HepG2 (cell line): ENCODE measurements around the gene SYNJ2. TPM values are rescaled to one million over a fixed set of nuclear protein-coding genes. Genes with fewer than 3 reads are reported as not detected.

Source experiments
- CC2D1A ChIP-seq: sonication (generic); formaldehyde crosslinking; IDR thresholded peaks from 2 replicates; pipeline ENCODE4 v1.8.1; 2023; ENCODE audit warnings: mild to moderate bottlenecking, missing genetic modification reagents
- ELF4 ChIP-seq: sonication (generic); formaldehyde crosslinking; IDR thresholded peaks from 2 replicates; pipeline ENCODE4 v1.5.0; 2020; ENCODE audit warnings: missing genetic modification reagents, mild to moderate bottlenecking, moderate library complexity, borderline replicate concordance
- KMT2A ChIP-seq: sonication (generic); formaldehyde crosslinking; IDR thresholded peaks from 2 replicates; pipeline ENCODE4 v1.4.0; 2020; ENCODE audit warnings: missing genetic modification reagents
- MXD4 ChIP-seq: IDR thresholded peaks from 2 replicates; pipeline ENCODE4 v1.6.1; 2016; ENCODE audit warnings: mild to moderate bottlenecking, missing biosample characterization, missing genetic modification reagents
- MZF1 ChIP-seq: sonication (generic); formaldehyde crosslinking; IDR thresholded peaks from 2 replicates; pipeline ENCODE4 v1.8.1; 2023; ENCODE audit warnings: mild to moderate bottlenecking, missing genetic modification reagents, borderline replicate concordance
- NCOA5 ChIP-seq: sonication (generic); formaldehyde crosslinking; IDR thresholded peaks from 2 replicates; pipeline ENCODE4 v1.4.0; 2020; ENCODE audit warnings: missing genetic modification reagents
- NFYC ChIP-seq: IDR thresholded peaks from 2 replicates; pipeline ENCODE4 v1.6.1; 2016; ENCODE audit warnings: missing genetic modification reagents, missing compliant biosample characterization
- RARA ChIP-seq: IDR thresholded peaks from 2 replicates; pipeline ENCODE4 v1.6.1; 2016; ENCODE audit warnings: missing genetic modification reagents, missing compliant biosample characterization
- SNAI1 ChIP-seq: sonication (generic); formaldehyde crosslinking; IDR thresholded peaks from 2 replicates; pipeline ENCODE4 v1.5.0; 2020; ENCODE audit warnings: mild to moderate bottlenecking, missing genetic modification reagents, borderline replicate concordance
- SP4 ChIP-seq: sonication (generic); formaldehyde crosslinking; IDR thresholded peaks from 2 replicates; pipeline ENCODE4 v1.8.1; 2023; ENCODE audit warnings: mild to moderate bottlenecking, missing genetic modification reagents
- YEATS2 ChIP-seq: sonication (generic); formaldehyde crosslinking; IDR thresholded peaks from 2 replicates; pipeline ENCODE4 v1.4.0; 2020; ENCODE audit warnings: missing genetic modification reagents, borderline replicate concordance
- ZBTB38 ChIP-seq: sonication (generic); formaldehyde crosslinking; IDR thresholded peaks from 2 replicates; pipeline ENCODE4 v1.5.1; 2020; ENCODE audit warnings: mild to moderate bottlenecking, missing genetic modification reagents
- ZBTB7B ChIP-seq: sonication (generic); formaldehyde crosslinking; IDR thresholded peaks from 2 replicates; pipeline ENCODE4 v1.4.0; 2020; ENCODE audit warnings: missing genetic modification reagents
- ZKSCAN8 ChIP-seq: IDR thresholded peaks from 2 replicates; pipeline ENCODE4 v1.6.1; 2016; ENCODE audit warnings: borderline replicate concordance, missing genetic modification reagents, missing compliant biosample characterization
- ZNF282 ChIP-seq: fragments of 450-650 bp; IDR thresholded peaks from 2 replicates; pipeline ENCODE4 v1.6.1; 2018; ENCODE audit not compliant: partially characterized antibody
- ZNF329 ChIP-seq: sonication (generic); formaldehyde crosslinking; IDR thresholded peaks from 2 replicates; pipeline ENCODE4 v1.9.0; 2021; ENCODE audit warnings: low read depth, mild to moderate bottlenecking, missing genetic modification reagents
- ZNF510 ChIP-seq: sonication (generic); formaldehyde crosslinking; IDR thresholded peaks from 2 replicates; pipeline ENCODE4 v1.4.0; 2020; ENCODE audit warnings: low read depth, mild to moderate bottlenecking, missing genetic modification reagents
- ZNF572 ChIP-seq: sonication (generic); formaldehyde crosslinking; IDR thresholded peaks from 2 replicates; pipeline ENCODE4 v1.5.1; 2020; ENCODE audit warnings: mild to moderate bottlenecking, missing genetic modification reagents
- ZNF598 ChIP-seq: sonication (generic); formaldehyde crosslinking; IDR thresholded peaks from 2 replicates; pipeline ENCODE4 v1.5.1; 2020; ENCODE audit warnings: mild to moderate bottlenecking, missing genetic modification reagents, borderline replicate concordance
- ZNF619 ChIP-seq: sonication (generic); formaldehyde crosslinking; IDR thresholded peaks from 2 replicates; pipeline ENCODE4 v1.4.0; 2020; ENCODE audit warnings: mild to moderate bottlenecking, missing genetic modification reagents
- ZNF703 ChIP-seq: sonication (generic); formaldehyde crosslinking; IDR thresholded peaks from 2 replicates; pipeline ENCODE4 v1.5.1; 2020; ENCODE audit warnings: missing genetic modification reagents, mild to moderate bottlenecking, moderate library complexity, borderline replicate concordance
- ZNF768 ChIP-seq: sonication (generic); formaldehyde crosslinking; IDR thresholded peaks from 2 replicates; pipeline ENCODE4 v1.4.0; 2020; ENCODE audit warnings: missing genetic modification reagents
- ZSCAN20 ChIP-seq: sonication (generic); formaldehyde crosslinking; IDR thresholded peaks from 2 replicates; pipeline ENCODE4 v1.4.0; 2020; ENCODE audit warnings: missing genetic modification reagents, mild to moderate bottlenecking, borderline replicate concordance
- polyA plus RNA-seq, 8 experiments: library from polyadenylated mRNA; depleted of rRNA in 3 of 8; stranded (reverse) in 7 of 8; unstranded in 1 of 8; fragments of >200 nt; fragmentation: Illumina TruSeq in 4 of 8; extraction: Trizol in 4 of 8; gene quantifications; 2 replicates each; pipeline versions ENCODE4 v1.2.1 to v1.2.3, GENCODE V29; 2011 to 2016; ENCODE audit warnings: low read depth in 4 of 8, missing spikeins in 1 of 8, mixed read lengths in 1 of 8; ENCODE audit not compliant: insufficient read depth in 1 of 8
- total RNA-seq, 5 experiments: library from RNA; depleted of rRNA; stranded (reverse); fragments of >200 nt; fragmentation: Illumina TruSeq; extraction: Trizol; gene quantifications; 2 replicates each; pipeline ENCODE4 v1.2.3, GENCODE V29; 2016; ENCODE audit warnings: low read depth in 1 of 5
- TF ChIP-seq, protein P1 (sequence below): sonication (generic); formaldehyde crosslinking; IDR thresholded peaks from 2 replicates; pipeline ENCODE4 v1.4.0; 2020; ENCODE audit warnings: missing genetic modification reagents, borderline replicate concordance
- TF ChIP-seq, protein P2 (sequence below): sonication (generic); formaldehyde crosslinking; IDR thresholded peaks from 2 replicates; pipeline ENCODE4 v1.4.0; 2020; ENCODE audit warnings: missing genetic modification reagents

Gene SYNJ2
- total and polyA plus RNA-seq, 2 of the 13 experiments (the other 11 are each of a cell fraction or from before 2014, with no cell fraction given), result 39.1 to 57.6 TPM

DNA sequence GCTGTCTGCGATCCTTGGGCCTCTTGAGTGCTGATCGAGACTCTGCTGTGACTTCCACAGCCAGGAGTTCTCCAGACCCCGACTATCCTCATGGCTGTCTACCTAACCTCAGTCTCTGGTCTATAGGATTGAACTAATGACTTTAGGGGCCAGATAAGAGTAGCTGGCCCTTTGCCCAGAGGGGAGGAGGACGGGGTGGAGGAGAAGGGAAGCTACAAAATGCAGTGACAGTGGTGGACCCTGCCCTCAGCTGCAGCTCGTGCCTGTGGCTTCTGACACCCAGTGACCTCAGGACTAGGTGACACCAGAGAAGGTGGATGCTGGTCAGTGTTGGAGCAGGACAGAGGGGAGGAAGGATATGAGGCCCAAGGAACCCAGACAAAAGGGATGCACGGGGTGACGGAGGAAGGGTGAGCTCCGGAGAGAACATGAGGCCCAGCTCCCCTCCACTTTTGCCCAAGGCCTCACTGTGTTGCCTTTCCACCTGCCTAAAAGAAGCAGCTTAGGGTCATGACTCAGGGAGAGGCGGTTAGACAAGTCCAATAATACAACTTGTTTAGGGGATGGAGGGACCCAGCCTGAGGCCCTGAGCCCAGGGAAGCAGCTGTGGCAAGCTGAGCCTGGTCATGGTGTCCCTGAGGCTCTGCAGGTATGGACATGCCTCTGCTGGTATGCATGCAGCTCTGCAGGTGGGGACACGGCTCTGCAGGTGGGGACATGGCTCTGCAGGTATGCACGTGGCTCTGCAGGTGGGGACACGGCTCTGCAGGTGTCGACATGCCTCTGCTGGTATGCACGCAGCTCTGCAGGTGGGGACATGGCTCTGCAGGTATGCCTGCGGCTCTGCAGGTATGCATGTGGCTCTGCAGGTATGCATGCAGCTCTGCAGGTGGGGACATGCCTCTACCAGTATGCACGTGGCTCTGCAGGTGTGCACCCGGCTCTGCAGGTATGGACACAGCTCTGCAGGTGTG lies 67.7 kb downstream of the SYNJ2 start (continued):
- TF ChIP-seq ZBTB7B (CRISPR knock-in tag), result peak; percentile 74; the same call in 1 of the 2 replicates
- TF ChIP-seq ZSCAN20 (CRISPR knock-in tag), result no peak
- peak; percentile 66 for TF ChIP-seq ZBTB38 (CRISPR knock-in tag)
- TF ChIP-seq, protein P1, sequence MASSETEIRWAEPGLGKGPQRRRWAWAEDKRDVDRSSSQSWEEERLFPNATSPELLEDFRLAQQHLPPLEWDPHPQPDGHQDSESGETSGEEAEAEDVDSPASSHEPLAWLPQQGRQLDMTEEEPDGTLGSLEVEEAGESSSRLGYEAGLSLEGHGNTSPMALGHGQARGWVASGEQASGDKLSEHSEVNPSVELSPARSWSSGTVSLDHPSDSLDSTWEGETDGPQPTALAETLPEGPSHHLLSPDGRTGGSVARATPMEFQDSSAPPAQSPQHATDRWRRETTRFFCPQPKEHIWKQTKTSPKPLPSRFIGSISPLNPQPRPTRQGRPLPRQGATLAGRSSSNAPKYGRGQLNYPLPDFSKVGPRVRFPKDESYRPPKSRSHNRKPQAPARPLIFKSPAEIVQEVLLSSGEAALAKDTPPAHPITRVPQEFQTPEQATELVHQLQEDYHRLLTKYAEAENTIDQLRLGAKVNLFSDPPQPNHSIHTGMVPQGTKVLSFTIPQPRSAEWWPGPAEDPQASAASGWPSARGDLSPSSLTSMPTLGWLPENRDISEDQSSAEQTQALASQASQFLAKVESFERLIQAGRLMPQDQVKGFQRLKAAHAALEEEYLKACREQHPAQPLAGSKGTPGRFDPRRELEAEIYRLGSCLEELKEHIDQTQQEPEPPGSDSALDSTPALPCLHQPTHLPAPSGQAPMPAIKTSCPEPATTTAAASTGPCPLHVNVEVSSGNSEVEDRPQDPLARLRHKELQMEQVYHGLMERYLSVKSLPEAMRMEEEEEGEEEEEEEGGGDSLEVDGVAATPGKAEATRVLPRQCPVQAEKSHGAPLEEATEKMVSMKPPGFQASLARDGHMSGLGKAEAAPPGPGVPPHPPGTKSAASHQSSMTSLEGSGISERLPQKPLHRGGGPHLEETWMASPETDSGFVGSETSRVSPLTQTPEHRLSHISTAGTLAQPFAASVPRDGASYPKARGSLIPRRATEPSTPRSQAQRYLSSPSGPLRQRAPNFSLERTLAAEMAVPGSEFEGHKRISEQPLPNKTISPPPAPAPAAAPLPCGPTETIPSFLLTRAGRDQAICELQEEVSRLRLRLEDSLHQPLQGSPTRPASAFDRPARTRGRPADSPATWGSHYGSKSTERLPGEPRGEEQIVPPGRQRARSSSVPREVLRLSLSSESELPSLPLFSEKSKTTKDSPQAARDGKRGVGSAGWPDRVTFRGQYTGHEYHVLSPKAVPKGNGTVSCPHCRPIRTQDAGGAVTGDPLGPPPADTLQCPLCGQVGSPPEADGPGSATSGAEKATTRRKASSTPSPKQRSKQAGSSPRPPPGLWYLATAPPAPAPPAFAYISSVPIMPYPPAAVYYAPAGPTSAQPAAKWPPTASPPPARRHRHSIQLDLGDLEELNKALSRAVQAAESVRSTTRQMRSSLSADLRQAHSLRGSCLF (CRISPR knock-in tag), result no peak
- TF ChIP-seq ZNF703 (CRISPR knock-in tag), result no peak
- TF ChIP-seq ZNF768 (CRISPR knock-in tag), result peak; percentile 79
- no peak for TF ChIP-seq ZNF329 (CRISPR knock-in tag)
- TF ChIP-seq ZNF510 (CRISPR knock-in tag), result no peak
- no peak for TF ChIP-seq ZNF282
- no peak for TF ChIP-seq ZNF572 (CRISPR knock-in tag)
- TF ChIP-seq ELF4, result no peak
- TF ChIP-seq NCOA5 (CRISPR knock-in tag), result no peak
- no peak for TF ChIP-seq CC2D1A (CRISPR knock-in tag)
- no peak for TF ChIP-seq KMT2A (CRISPR knock-in tag)
- TF ChIP-seq YEATS2 (CRISPR knock-in tag), result no peak
- TF ChIP-seq NFYC (CRISPR knock-in tag), result no peak
- no peak for TF ChIP-seq MXD4 (CRISPR knock-in tag)
- TF ChIP-seq ZNF619 (CRISPR knock-in tag), result no peak
- TF ChIP-seq MZF1 (CRISPR knock-in tag), result no peak
- TF ChIP-seq, protein P2, sequence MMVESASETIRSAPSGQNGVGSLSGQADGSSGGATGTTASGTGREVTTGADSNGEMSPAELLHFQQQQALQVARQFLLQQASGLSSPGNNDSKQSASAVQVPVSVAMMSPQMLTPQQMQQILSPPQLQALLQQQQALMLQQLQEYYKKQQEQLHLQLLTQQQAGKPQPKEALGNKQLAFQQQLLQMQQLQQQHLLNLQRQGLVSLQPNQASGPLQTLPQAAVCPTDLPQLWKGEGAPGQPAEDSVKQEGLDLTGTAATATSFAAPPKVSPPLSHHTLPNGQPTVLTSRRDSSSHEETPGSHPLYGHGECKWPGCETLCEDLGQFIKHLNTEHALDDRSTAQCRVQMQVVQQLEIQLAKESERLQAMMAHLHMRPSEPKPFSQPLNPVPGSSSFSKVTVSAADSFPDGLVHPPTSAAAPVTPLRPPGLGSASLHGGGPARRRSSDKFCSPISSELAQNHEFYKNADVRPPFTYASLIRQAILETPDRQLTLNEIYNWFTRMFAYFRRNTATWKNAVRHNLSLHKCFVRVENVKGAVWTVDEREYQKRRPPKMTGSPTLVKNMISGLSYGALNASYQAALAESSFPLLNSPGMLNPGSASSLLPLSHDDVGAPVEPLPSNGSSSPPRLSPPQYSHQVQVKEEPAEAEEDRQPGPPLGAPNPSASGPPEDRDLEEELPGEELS, result peak; percentile 89
- TF ChIP-seq SNAI1 (CRISPR knock-in tag), result no peak
- no peak for TF ChIP-seq ZNF598
- TF ChIP-seq SP4 (CRISPR knock-in tag), result no peak
- TF ChIP-seq RARA, result peak; percentile 82
- no peak for TF ChIP-seq ZKSCAN8 (CRISPR knock-in tag)
